Measurements from ENCODE around the gene PTPA. TPM values are rescaled to one million over a fixed set of nuclear protein-coding genes. Genes with fewer than 3 reads are reported as not detected.

Gene PTPA
- total and polyA plus RNA-seq, 9 of the 15 experiments (the other 6 are each of a cell fraction or from before 2014, with no cell fraction given), result 1.7 to 121 (median 72.6) TPM

DNA sequence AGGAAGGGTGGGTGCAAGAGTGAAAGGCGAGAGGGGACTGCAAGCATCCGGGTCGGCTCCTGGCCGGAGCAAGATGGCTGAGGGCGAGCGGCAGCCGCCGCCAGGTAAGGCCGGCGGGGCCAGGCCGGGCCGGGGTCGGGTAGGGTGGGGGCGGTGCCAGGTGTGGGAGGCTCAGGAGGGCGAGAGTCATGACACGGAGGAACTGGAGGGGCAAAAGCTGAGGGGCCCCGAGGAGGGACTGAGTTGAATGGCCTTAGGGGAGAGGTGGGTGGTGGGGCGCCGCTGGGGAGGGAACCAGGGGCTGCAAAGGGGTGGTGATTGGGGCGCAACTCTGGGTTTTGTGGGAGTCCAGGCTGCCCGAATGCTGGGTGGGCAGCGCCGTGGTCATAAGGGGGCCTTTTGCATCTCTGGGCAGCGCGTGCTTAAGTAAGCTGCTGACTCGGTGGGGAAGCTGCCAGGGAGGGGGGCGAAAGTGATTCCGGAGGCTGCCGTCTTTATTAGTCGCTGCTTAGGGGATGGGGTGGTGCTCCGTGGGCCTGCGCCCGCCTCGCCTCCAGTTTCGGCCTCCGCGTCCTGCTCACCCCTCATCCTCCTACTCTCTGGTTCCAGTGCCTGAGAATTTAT is 425 bp downstream of the PTPA start (continued):
- no peak for TF ChIP-seq CHCHD3 (CRISPR knock-in tag; IDR thresholded peaks at IDR 0.05)
- TF ChIP-seq HMBOX1 (IDR thresholded peaks at IDR 0.05), result no peak
- TF ChIP-seq ZNF197 (CRISPR knock-in tag; IDR thresholded peaks at IDR 0.05; ENCODE audit: low read depth), result 0 out of 2 replicates have a peak, but pooled peaks have one; percentile 5
- TF ChIP-seq EZH2 (IDR thresholded peaks at IDR 0.05; ENCODE audit: borderline replicate concordance, low read depth, low read length), result no peak
- no peak for TF ChIP-seq ZNF551 (CRISPR knock-in tag; IDR thresholded peaks at IDR 0.05)
- TF ChIP-seq MAFF (IDR thresholded peaks at IDR 0.05; ENCODE audit: low read length), result no peak
- TF ChIP-seq, protein P1, sequence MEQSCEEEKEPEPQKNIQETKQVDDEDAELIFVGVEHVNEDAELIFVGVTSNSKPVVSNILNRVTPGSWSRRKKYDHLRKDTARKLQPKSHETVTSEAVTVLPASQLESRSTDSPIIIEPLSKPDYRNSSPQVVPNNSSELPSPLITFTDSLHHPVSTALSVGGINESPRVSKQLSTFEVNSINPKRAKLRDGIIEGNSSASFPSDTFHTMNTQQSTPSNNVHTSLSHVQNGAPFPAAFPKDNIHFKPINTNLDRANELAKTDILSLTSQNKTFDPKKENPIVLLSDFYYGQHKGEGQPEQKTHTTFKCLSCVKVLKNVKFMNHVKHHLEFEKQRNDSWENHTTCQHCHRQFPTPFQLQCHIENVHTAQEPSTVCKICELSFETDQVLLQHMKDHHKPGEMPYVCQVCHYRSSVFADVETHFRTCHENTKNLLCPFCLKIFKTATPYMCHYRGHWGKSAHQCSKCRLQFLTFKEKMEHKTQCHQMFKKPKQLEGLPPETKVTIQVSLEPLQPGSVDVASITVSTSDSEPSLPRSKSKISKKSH (CRISPR knock-in tag; IDR thresholded peaks at IDR 0.05), result no peak
- TF ChIP-seq POLR2H (tag; IDR thresholded peaks at IDR 0.05; ENCODE audit: low read depth), result no peak
- 0 out of 2 replicates have a peak, but pooled peaks have one; percentile 13 for TF ChIP-seq ZNF740 (CRISPR knock-in tag; IDR thresholded peaks at IDR 0.05)
- TF ChIP-seq ZNF740 (tag; IDR thresholded peaks at IDR 0.05), result no peak
- TF ChIP-seq POLR2AphosphoS5 (IDR thresholded peaks at IDR 0.05; ENCODE audit: control insufficient read depth, insufficient read depth, low read depth, low read length), result no peak
- TF ChIP-seq IFI16 (CRISPR knock-in tag; IDR thresholded peaks at IDR 0.05), result no peak
- no peak for TF ChIP-seq SP2 (IDR thresholded peaks at IDR 0.05; ENCODE audit: extremely low read depth, low read depth, low read length, poor library complexity, severe bottlenecking)
- TF ChIP-seq HMG20A (CRISPR knock-in tag; conservative IDR thresholded peaks at IDR 0.05), result no peak
- TF ChIP-seq PTBP1 (IDR thresholded peaks at IDR 0.05; ENCODE audit: low read depth, low read length), result no peak
- TF ChIP-seq NKRF (IDR thresholded peaks at IDR 0.05; ENCODE audit: borderline replicate concordance), result peak; percentile 64
- TF ChIP-seq RHOXF2B (CRISPR knock-in tag; conservative IDR thresholded peaks at IDR 0.05), result 0 out of 2 replicates have a peak, but pooled peaks have one; percentile 41
- TF ChIP-seq MCM2 (IDR thresholded peaks at IDR 0.05; ENCODE audit: low read depth), result no peak
- no peak; the same call in 1 of the 2 replicates for TF ChIP-seq ZNF263 (CRISPR knock-in tag; IDR thresholded peaks at IDR 0.05; ENCODE audit: borderline replicate concordance)
- TF ChIP-seq FOXJ3 (CRISPR knock-in tag; IDR thresholded peaks at IDR 0.05), result no peak
- no peak for TF ChIP-seq HOXB6 (CRISPR knock-in tag; IDR thresholded peaks at IDR 0.05; ENCODE audit: borderline replicate concordance)
- TF ChIP-seq ZC3H11A (IDR thresholded peaks at IDR 0.05; ENCODE audit: low read depth, low read length), result no peak
- TF ChIP-seq ZKSCAN1 (IDR thresholded peaks at IDR 0.05; ENCODE audit: low read depth, low read length), result no peak
- TF ChIP-seq ZEB2 (IDR thresholded peaks at IDR 0.05), result 0 out of 2 replicates have a peak, but pooled peaks have one; percentile 37
